Ramos (cell line): ENCODE data around the gene RNF41.

ENCODE experiments used
- in situ Hi-C: fragments of 300-500 bp; cut with MboI; formaldehyde crosslinking; loops from one replicate; pipeline ENCODE4 v1.14.3; 2022; ENCODE audit warnings: low sequenced_read_pairs; ENCODE audit not compliant: unreplicated experiment

RNF41 gene

GRCh38 chr12:56219840-56220239 lies 1.9 kb downstream of the RNF41 start:
- in situ Hi-C loops = no loop called here

- in situ Hi-C loops = no loop called here
These were observed 5.3 kb downstream of the RNF41 start for GRCh38 chr12:56216461-56216860.

- in situ Hi-C loops = no loop called here
These were observed 7.8 kb downstream of the RNF41 start for GRCh38 chr12:56213878-56214277.

- in situ Hi-C loops = no loop called here
These were observed 9.4 kb downstream of the RNF41 start for GRCh38 chr12:56212361-56212760.

- in situ Hi-C loops = no loop called here
These were observed 13.7 kb downstream of the RNF41 start for GRCh38 chr12:56208006-56208405.

- in situ Hi-C loops = no loop called here
These were observed 15.1 kb downstream of the RNF41 start for GRCh38 chr12:56206452-56207166.

- in situ Hi-C loops = no loop called here
These were observed 16.3 kb downstream of the RNF41 start for GRCh38 chr12:56205445-56205844.

GRCh38 chr12:56204275-56204674 lies 17.4 kb downstream of the RNF41 start:
- in situ Hi-C loops = no loop called here

GRCh38 chr12:56202838-56203237 lies 18.9 kb downstream of the RNF41 start:
- in situ Hi-C loops = no loop called here

GRCh38 chr12:56202366-56202765 lies 19.4 kb downstream of the RNF41 start:
- in situ Hi-C loops = no loop called here

GRCh38 chr12:56198836-56199235 lies 22.9 kb downstream of the RNF41 start:
- in situ Hi-C loops = loop anchor here (10.0 kb wide), 1 partner anchor 266 kb away; the partner anchor contains the start of gene SPRYD4

- in situ Hi-C loops = loop anchor here (10.0 kb wide), 1 partner anchor 267 kb away; the partner anchor contains the start of gene SPRYD4
These were observed 23.6 kb downstream of the RNF41 start for GRCh38 chr12:56197921-56198635.

GRCh38 chr12:56196818-56197550 lies 24.7 kb downstream of the RNF41 start:
- in situ Hi-C loops = loop anchor here (10.0 kb wide), 1 partner anchor 268 kb away; the partner anchor contains the start of gene SPRYD4

GRCh38 chr12:56193025-56193578 lies 28.6 kb downstream of the RNF41 start:
- in situ Hi-C loops = loop anchor here (10.0 kb wide), 1 partner anchor 272 kb away; the partner anchor contains the start of gene SPRYD4

GRCh38 chr12:56192582-56192981 lies 29.1 kb downstream of the RNF41 start:
- in situ Hi-C loops = loop anchor here (10.0 kb wide), 1 partner anchor 272 kb away; the partner anchor contains the start of gene SPRYD4

- in situ Hi-C loops = loop anchor here (10.0 kb wide), 1 partner anchor 274 kb away; the partner anchor contains the start of gene SPRYD4
These were observed 31.0 kb downstream of the RNF41 start for GRCh38 chr12:56190695-56191155.

GRCh38 chr12:56189918-56190694 lies 31.6 kb downstream of the RNF41 start:
- in situ Hi-C loops = loop anchor here (5.0 to 10.0 kb wide), 2 partner anchors 63 to 275 kb away; partner anchors contain the start of genes ESYT1 and SPRYD4

GRCh38 chr12:56189099-56189917 lies 32.4 kb downstream of the RNF41 start, which contains the start of gene SMARCC2:
TSS of gene SMARCC2 (minus strand) at chr12:56189483. CDS start at chr12:56189461, 22 bp downstream.
- in situ Hi-C loops = loop anchor here (5.0 kb wide), 1 partner anchor 62 kb away; the partner anchor contains the start of gene ESYT1
